Stromal cell of bone marrow (primary cell): ENCODE data around the gene PPFIA3.
"Not testable (repeated sequence)": the region's sequence is repeated elsewhere in the genome, so short reads cannot be mapped to it uniquely, and the experiment has no call there.

ENCODE experiments used
- DNase-seq: peaks from one replicate; pipeline ENCODE4 v3.0.0-alpha.2; 2012; ENCODE audit warnings: low read depth

Gene PPFIA3

DNA sequence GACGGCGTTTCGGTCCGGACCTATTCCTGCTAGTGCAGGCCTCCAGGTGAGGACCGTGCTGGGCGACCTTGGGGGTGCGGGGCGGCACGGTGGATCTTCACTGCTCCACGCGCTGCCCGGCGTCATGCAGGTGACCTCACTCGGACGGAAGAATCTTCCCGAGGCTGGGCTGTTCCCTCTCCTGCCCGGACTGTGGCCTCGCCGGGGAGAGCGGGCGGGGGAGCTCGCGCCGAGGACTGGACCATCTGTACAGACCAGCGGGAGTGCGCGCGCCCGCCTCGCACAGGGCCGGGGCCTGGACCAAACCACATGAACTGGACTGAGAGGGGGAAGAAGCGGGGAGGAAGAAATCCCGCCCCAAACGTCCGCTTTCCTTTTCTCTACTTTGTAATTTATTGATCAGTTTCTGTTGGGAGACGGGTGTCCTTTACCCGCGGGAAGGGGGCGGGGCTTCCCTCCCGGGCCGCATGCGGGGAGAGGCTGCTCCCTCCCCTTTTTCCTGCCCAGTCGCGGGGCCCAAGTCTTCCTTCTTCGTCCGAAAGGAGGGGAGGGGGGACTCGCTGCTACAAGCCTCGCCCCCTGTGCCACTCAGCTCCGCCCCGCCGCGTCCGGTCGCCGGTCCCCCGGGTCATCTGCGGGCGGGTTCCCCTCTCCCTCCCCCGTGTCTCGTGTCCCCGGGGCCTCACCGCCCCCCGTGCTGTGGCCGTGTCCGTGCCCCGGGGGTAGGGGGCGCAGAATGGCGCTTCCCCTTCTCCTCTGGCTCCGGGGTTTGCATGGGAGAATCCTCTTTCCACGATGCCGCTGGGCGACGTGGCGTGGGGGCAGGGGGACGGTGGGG is 31.0 kb downstream of the PPFIA3 start:
- DNase-seq: peak; percentile 49

DNA sequence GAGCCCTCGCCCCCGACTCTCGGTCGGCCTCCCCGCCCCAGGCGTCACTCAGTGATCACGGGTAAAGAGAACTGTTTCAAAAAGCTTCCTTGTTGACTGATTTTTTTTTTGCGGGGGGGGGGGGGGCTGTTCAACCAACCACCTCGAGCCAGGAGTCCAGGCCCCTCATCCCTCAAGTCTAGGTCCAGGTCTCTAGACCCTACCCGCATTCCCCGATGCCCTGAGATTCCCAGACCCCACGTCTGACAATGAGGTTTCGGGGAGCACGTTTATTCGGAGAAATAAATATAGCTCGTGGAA is 31.6 kb downstream of the PPFIA3 start:
- DNase-seq: no peak

DNA sequence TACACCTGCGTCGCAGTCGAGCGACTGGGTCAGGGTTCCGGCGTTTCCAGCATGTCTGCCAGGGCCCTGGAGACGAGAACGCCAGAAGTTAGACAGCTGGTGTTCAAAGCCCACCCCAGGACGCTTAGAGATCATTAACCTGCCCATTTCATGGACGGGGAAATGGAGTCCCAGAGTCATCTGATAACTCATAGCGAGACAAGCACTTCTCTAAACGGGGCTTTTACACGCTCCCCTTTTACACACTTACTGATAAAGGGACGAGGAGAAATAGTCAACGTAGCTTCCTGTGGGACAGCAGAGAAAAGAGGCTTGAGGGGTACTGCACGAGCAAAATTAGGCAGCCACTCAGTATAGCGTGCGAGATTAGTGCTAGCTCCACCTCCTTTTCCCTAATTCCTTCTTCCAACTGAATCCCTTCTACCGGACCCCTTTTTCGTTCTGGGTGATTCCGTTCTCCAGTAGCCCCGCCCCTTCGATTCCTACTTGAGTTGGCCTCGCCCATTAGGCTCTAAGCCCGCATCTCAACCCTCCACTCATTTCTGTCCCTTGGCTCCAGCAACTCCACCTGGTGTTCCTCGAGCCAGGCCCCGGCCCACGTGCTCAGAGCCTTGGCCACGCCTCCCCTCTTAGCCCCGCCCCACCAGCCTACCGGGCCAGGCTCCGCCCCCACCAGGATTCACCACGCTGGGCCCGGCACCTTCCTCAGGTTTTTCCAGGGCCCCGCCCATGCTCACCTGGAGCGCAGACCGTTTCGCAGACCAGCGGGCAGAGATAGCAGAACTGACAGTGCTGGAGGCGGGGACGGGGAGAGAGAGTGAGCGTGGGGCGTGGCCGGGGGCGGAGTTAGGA is 32.1 kb downstream of the PPFIA3 start:
- DNase-seq: no peak

DNA sequence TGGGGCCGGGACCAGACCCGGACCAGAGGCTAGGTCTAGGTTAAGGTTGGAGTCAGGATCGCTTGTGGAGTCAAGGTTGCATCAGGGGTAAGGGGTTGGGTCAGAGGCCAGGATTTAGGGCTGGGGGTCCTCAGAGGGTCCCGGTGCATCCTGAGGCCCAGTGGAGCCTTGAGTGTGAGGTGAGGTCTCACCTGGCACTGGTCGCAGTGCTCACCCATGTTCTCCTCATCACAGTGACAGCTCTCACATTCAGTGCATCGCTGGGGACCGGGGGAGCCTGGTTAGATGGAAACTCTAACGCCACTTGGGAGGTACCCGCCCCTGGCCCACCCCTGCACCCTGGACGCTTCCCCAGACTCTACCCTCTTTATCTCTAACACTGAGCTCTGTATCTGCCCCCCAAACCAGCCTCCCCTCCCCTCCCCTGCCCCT is 32.8 kb downstream of the PPFIA3 start:
- no peak for DNase-seq

DNA sequence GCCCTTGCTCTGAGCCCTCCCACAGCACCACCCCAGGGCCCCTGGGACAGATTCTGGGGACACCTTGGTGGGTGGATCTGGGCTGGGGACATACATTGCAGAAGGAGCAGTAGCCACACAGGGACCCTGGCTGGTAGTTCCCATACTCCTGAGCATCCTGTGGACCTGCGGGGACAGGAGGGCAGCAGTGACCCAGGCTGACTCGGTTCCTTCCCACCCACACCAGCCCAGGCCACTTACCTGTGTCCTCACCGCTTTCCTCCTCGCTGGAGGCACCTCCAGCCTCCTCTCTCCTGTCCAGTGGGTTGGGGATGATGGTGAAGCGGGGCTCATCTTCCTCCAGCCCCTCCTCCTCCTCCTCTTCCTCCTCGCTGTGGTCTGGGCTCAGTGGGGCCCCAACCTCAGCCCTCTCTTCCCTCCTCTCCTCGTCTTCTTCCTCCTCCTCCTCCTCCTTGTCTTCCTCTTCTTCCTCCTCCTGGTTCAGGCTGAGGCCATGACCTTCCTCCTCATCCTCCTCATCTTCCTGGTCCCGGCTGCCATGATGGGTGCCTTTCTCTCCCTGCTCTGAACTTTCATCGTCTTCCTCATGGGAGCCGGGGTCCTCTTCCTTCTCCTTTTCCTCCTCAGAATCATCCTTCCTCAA is 33.9 kb downstream of the PPFIA3 start:
- DNase-seq: no peak

DNA sequence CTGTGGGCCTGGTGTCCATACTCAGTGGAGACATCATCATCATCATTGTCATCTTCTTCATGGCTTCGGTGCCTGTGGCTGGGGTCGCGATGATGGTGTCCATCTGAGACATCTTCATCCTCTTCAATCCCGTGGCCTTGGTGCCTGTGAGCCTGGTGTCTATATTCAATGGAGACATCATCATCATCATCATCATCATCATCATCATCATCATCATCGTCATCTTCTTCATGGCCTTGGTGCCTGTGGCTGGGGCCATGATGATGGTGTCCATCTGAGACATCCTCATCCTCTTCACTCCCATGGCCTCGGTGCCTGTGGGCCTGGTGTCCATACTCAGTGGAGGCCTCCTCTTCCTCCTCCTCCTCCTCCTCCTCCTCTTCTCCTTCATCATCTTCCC is 34.9 kb downstream of the PPFIA3 start:
- no peak for DNase-seq

DNA sequence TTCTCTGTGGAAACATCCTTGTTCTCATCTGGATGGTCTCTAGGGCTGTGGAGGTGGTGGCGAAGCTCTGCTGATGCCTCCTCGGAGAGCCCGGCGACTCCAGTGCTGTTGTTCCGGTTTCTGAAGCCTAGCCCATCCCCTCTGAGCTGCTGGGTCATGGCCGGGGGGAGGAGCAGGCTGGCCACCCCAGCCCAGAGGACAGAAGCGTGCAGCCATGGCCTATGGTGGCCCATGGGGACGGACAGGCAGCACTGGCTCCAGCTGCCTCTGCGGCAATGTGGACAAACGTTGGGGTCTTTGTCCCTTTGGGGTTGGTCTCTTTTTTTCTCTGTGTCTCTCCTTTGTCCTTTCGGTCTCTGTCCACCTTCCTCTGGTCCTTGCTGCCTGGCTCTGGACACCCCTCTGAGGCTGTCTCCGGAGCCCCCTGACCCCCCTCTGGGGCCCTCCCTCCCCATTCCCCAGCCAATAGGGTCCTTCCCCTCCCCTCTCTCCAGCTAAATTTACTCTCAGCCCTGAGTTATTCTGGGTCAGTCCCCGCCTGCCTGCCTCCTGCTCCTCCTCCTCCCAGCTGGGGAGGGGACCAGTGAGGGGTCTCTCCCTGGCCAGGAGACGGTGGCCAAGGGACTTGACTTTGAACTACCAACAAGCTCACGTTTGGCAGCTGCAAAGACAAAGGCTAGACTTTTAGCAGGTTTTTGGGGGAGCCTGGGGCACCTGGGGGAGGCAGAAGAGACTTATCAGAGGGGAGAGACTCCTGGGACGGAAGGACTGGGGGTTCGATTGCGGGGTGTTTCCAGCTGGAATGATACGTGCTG is 35.9 kb downstream of the PPFIA3 start, which contains the start of gene HRC:
Gene HRC, minus strand, starts transcription at position 392 of the 815 bp plus-strand sequence. Its CDS starts 159 bp downstream, at position 233.
- DNase-seq: no peak

DNA sequence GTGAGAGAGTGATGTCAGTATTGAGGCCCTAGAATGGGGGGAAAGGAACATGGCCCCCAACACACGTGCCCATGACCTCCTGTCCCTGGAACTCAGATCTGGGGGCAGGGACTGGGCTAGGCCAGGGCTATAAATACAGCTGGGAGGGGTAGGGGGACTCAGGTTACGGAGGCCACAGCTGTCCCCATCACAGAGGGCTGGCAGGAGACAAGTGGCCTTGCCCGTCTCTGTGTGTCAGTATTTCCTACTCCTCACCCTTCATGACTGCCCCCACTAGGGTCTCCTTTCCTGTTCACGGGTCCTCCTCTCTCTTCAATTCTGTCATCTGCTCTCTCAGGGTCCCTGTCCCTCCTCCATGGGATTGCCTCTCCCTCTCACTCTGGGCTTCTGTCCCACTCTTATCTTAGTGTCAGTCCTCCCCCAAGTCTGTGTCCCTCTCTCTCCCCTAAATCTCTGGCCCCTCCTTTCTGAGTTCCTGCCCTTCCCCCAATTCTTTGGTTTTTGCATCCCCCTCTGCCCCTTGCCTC is 36.5 kb downstream of the PPFIA3 start:
- DNase-seq: no peak

DNA sequence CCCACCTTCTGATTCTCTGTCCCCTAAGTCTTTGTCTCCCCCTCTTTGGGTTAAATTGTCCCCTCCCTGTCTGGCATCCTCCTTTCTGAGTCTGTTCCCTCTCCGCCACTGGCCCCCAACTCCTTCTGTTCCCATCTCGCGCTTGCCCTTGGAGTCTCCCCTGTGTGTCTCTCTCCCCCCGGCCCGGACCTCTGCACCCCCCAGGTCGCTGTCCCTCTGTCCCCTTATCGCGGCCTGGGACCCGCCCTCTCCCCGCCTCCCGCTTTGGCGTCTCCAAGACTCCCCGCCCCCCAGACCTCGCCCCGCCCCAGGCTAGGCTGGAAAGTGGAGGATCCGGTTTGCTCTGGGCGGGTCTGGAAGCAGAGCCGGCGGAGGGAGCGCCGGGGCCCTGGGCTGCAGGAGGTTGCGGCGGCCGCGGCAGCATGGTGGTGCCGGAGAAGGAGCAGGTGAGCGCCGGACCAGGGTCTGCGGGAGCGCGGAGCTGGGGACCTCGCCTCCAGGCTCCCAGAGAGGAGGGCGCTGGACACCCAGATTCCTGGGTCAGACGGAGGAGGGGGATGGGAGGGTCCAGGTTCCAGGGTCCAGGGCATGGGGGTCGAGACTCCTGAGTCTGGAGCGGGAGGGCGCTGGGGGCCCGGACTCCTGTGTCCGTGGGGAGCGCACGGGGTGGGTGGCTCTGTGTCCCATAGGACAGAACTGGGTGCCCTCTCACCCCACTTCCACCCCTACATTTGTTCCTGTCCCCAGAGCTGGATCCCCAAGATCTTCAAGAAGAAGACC is 38.3 kb downstream of the PPFIA3 start, which contains the start of gene TRPM4:
Gene TRPM4, plus strand, starts transcription at position 348 of the 780 bp plus-strand sequence. Its CDS starts 75 bp downstream, at position 423.
- peak; percentile 65 for DNase-seq

DNA sequence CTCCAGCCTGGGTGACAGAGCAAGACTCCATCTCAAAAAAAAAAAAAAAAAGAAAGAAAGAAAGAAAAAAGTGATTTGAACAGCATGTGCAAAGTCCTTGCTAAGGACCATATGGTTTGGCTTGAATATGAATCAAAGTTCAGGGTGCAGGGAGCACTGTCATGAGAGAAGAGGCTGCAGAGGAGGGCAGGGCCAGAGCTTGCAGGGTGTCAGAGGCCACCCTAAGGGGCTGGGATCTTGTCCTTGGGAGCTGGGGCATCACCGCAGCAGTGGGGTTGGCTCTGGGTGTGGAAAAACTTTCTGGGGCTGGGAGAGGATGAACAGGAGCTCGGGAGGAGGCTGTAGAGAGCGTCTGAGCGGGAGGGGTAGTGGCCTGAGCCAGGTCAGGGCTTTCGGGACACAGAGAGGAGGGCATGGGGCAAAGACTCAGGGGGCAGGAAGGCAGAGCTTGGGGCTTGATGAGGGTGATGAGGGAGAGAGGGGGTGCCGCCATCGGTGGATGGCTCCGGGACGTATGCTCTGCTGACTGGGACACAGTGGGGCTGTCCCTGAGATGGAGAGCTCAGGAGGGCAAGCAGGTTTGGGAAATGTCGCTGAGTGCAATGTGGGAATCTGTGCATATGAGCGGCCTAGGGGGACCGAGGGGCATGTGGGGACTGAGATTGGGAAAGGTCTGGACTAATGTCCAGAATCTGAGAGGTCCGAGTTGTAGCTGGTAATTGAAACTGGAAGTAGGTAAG is 41.3 kb downstream of the PPFIA3 start:
- no peak for DNase-seq

DNA sequence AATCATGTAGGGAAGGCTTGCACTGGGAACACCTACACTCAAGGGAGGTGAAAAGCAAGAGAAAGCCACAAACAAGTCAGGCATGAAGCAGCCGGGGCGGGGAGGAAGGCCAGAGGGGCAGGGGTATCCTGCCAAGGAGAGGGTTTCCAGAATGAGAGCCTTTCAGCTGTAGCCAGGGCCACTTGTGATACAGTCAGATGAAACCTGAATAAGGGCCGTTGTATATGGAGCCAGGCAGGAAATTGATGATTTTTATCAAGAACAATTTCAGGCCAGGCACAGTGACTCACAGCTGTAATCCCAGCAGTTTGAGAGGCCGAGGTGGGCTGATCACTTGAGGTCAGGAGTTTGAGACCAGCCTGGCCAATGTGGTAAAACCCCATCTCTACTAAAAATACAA is 42.6 kb downstream of the PPFIA3 start:
- no peak for DNase-seq

DNA sequence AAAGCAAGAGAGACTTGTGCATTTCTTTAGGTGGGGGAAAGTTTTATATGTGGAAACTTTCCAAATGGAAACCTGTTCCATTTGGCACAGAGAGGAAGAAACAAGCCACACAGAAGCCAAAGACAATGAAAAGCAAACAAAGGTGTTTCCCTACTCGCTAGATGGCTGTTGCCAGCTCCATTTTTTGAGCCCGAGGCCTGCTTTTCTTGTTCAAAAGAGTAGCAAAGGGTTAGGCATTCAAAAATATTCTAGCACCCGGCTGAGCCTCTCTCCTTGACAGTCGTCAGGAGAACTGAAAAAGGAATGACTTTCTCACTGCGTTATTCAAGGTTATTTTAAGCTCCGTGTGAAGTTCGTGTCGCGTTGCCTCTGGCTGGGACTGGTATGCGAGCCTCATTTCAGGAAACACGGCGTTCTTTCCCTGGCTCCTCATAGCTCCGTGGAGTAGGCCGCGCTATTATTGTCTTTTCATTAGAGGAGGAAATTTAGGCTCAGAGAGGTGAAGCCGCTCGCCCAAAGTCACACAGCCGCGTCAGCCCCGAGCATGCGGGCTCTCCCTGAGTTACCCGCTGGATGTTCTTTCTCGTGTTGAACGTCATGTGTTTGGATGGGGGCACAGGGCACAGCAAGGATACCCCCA is 45.9 kb downstream of the PPFIA3 start:
- DNase-seq: no peak

DNA sequence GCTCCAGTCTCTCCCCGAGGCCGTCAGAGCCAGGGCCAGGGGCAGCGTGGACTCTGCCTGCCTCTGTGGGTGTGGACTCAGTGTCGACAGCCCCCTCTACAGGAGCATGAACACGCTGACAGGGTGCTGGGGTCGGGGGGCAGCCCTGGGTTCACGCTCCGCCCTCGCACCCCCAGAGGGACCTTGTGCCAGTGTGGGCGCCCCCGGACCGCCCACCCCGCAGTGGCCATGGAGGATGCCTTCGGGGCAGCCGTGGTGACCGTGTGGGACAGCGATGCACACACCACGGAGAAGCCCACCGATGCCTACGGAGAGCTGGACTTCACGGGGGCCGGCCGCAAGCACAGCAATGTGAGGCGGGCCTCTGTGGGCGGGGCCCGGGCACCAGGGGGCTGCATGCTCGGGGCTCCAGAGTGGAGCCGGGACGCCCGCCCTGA is 46.5 kb downstream of the PPFIA3 start:
- DNase-seq: no peak

DNA sequence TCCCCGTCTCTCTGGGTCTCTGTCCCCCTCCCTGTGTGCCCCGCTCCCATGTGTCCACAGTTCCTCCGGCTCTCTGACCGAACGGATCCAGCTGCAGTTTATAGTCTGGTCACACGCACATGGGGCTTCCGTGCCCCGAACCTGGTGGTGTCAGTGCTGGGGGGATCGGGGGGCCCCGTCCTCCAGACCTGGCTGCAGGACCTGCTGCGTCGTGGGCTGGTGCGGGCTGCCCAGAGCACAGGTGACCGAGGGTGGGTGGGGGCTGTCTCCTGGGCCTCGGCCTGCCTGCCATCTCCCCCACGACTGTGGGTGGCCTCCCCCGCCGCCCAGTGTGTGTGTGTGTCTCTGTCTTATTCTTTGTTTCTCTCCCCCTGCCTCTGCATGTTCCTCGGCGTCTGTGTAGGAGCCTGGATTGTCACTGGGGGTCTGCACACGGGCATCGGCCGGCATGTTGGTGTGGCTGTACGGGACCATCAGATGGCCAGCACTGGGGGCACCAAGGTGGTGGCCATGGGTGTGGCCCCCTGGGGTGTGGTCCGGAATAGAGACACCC is 48.6 kb downstream of the PPFIA3 start:
- no peak for DNase-seq

DNA sequence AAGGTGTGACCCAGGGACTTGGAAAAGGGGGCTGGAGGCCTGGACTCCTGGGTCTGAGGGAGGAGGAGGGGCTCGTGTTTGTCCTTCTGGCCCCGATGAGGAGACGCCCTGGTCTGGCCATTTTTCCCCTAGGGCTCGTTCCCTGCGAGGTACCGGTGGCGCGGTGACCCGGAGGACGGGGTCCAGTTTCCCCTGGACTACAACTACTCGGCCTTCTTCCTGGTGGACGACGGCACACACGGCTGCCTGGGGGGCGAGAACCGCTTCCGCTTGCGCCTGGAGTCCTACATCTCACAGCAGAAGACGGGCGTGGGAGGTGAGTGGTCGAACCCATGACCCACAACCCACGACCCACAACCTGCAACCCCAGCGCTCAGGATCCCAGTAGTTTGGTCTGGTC is 49.1 kb downstream of the PPFIA3 start:
- DNase-seq: no peak

DNA sequence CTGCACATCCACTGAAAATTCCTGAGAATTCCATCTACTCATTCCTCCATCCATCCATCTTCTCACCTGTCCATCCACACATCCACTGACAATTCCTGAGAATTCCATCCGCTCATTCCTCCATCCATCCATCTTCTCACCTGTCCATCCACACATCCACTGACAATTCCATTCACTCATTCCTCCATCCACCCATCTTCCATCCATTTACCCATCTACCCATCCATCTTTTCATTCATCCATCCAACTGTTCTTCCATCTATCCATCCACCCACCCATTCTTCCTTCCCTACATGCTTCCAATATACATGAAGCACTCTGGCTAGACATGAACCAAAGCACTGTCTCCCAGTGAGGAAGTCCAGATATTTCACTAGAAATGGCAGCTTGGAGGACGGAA is 53.9 kb downstream of the PPFIA3 start:
- DNase-seq: no peak

DNA sequence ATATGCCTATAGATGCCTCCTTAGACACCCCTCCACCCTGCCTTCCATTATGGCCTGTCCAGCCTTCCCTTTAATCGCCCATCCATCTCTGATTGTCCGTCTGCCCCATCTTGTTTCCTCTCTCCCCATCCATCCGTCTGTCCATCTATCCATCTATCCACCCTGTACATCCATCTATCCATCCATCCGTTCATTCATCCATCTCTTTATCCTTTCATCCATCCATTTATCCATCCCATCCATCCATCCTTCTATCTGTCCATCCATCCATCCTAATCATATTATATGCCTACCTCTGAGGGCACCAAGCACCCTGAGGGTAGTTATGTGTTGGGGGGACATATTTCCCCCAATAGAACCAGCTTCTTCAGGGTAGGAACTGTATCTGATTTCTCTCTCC is 61.3 kb downstream of the PPFIA3 start:
- no peak for DNase-seq

DNA sequence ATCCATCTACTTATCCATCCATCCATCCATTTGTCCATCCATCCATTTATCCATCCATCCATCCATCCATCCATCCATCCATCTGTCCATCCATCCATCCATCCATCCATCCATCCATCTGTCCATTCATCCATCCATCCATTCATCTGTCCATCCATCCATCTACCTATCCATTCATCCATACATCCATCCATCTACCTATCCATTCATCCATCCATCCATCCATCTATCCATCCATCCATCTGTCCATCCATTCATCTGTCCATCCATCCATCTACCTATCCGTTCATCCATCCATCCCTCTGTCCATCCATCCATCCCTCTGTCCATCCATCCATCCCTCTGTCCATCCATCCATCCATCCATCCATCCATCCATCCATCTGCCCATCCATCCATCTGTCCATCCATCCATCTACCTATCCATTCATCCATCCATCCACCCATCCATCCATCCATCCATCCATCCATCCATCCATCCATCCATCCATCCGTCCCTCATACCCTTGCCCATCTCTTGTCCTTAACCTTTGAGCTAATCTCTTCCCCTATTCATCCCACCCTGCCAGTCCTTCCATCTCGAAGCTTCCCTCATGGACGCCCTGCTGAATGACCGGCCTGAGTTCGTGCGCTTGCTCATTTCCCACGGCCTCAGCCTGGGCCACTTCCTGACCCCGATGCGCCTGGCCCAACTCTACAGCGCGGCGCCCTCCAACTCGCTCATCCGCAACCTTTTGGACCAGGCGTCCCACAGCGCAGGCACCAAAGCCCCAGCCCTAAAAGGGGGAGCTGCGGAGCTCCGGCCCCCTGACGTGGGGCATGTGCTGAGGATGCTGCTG is 62.9 kb downstream of the PPFIA3 start:
- not testable (repeated sequence) for DNase-seq
